Measurements from ENCODE around the gene CCL11. TPM values are rescaled to one million over a fixed set of nuclear protein-coding genes. Genes with fewer than 3 reads are reported as not detected.

CCL11 gene
- total and polyA plus RNA-seq, 2 experiments from 2014 or later, result not detected

DNA sequence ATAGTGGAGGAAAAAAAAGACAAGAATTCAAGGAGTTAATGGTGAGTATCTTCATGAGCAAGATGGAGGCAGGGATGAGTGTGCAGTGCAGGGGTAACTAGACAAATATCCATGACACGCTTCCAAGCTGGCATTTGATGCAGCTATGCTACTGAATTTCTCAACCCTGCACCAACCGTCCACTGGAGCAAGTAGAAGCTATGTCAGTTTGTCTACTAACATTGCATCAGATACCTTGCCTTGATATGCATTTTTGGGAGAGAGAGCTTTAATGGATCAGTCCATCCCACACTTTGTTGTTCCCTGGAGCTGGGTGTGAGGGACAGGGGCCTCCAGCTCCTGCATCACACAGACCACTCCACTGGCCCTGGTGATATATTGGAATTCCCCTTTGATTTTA is 16.4 kb downstream of the CCL11 start (continued):
- no peak for TF ChIP-seq POLR2AphosphoS5 (IDR thresholded peaks at IDR 0.05; ENCODE audit: low read depth)
- TF ChIP-seq ZNF114 (CRISPR knock-in tag; IDR thresholded peaks at IDR 0.05), result no peak
- TF ChIP-seq STAT1 (IDR thresholded peaks at IDR 0.05; ENCODE audit: unreplicated experiment), result no peak

GRCh38 chr17:34302636-34303035 is 17.1 kb downstream of the CCL11 start:
- Mint-ChIP-seq H3K9me3 (no peaks in the 10 kb centered on the region), H3K27me3 (ENCODE audit: insufficient read depth, low read depth, poor library complexity) (peaks cover 11% of the 10 kb centered on the region), H3K27ac (no peak overlapping the region), H3K4me1 (peaks cover 6% of the 10 kb centered on the region; the same call in 2 of the 3 replicates), H3K36me3 (ENCODE audit: low read depth) (no peaks in the 10 kb centered on the region), H3K4me3 (no peak overlapping the region)
- no peak for TF ChIP-seq CREB1 (CRISPR knock-in tag; IDR thresholded peaks at IDR 0.05; ENCODE audit: low read depth)
- no peak for TF ChIP-seq EZH2phosphoT487 (IDR thresholded peaks at IDR 0.05; ENCODE audit: unreplicated experiment)
- TF ChIP-seq CTCF (conservative IDR thresholded peaks at IDR 0.05; ENCODE audit: low read depth in 2 of 2), result no peak
- TF ChIP-seq EZH2 (IDR thresholded peaks at IDR 0.05; ENCODE audit: low read depth, unreplicated experiment), result no peak
- no peak for TF ChIP-seq NANOG (IDR thresholded peaks at IDR 0.05; ENCODE audit: borderline replicate concordance)
- no peak for TF ChIP-seq ZNF114 (CRISPR knock-in tag; IDR thresholded peaks at IDR 0.05)
- no peak for TF ChIP-seq ZNF331 (CRISPR knock-in tag; IDR thresholded peaks at IDR 0.05; ENCODE audit: low read depth)
- TF ChIP-seq POLR2AphosphoS5 (IDR thresholded peaks at IDR 0.05; ENCODE audit: low read depth), result no peak
- TF ChIP-seq, protein P1, sequence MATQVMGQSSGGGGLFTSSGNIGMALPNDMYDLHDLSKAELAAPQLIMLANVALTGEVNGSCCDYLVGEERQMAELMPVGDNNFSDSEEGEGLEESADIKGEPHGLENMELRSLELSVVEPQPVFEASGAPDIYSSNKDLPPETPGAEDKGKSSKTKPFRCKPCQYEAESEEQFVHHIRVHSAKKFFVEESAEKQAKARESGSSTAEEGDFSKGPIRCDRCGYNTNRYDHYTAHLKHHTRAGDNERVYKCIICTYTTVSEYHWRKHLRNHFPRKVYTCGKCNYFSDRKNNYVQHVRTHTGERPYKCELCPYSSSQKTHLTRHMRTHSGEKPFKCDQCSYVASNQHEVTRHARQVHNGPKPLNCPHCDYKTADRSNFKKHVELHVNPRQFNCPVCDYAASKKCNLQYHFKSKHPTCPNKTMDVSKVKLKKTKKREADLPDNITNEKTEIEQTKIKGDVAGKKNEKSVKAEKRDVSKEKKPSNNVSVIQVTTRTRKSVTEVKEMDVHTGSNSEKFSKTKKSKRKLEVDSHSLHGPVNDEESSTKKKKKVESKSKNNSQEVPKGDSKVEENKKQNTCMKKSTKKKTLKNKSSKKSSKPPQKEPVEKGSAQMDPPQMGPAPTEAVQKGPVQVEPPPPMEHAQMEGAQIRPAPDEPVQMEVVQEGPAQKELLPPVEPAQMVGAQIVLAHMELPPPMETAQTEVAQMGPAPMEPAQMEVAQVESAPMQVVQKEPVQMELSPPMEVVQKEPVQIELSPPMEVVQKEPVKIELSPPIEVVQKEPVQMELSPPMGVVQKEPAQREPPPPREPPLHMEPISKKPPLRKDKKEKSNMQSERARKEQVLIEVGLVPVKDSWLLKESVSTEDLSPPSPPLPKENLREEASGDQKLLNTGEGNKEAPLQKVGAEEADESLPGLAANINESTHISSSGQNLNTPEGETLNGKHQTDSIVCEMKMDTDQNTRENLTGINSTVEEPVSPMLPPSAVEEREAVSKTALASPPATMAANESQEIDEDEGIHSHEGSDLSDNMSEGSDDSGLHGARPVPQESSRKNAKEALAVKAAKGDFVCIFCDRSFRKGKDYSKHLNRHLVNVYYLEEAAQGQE (IDR thresholded peaks at IDR 0.05; ENCODE audit: unreplicated experiment), result no peak
- no peak for TF ChIP-seq STAT1 (IDR thresholded peaks at IDR 0.05; ENCODE audit: unreplicated experiment)
- no peak for TF ChIP-seq JUNB (IDR thresholded peaks at IDR 0.05; ENCODE audit: unreplicated experiment)
- TF ChIP-seq, protein P2, sequence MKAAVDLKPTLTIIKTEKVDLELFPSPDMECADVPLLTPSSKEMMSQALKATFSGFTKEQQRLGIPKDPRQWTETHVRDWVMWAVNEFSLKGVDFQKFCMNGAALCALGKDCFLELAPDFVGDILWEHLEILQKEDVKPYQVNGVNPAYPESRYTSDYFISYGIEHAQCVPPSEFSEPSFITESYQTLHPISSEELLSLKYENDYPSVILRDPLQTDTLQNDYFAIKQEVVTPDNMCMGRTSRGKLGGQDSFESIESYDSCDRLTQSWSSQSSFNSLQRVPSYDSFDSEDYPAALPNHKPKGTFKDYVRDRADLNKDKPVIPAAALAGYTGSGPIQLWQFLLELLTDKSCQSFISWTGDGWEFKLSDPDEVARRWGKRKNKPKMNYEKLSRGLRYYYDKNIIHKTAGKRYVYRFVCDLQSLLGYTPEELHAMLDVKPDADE (IDR thresholded peaks at IDR 0.05), result no peak
- TF ChIP-seq, protein P3, sequence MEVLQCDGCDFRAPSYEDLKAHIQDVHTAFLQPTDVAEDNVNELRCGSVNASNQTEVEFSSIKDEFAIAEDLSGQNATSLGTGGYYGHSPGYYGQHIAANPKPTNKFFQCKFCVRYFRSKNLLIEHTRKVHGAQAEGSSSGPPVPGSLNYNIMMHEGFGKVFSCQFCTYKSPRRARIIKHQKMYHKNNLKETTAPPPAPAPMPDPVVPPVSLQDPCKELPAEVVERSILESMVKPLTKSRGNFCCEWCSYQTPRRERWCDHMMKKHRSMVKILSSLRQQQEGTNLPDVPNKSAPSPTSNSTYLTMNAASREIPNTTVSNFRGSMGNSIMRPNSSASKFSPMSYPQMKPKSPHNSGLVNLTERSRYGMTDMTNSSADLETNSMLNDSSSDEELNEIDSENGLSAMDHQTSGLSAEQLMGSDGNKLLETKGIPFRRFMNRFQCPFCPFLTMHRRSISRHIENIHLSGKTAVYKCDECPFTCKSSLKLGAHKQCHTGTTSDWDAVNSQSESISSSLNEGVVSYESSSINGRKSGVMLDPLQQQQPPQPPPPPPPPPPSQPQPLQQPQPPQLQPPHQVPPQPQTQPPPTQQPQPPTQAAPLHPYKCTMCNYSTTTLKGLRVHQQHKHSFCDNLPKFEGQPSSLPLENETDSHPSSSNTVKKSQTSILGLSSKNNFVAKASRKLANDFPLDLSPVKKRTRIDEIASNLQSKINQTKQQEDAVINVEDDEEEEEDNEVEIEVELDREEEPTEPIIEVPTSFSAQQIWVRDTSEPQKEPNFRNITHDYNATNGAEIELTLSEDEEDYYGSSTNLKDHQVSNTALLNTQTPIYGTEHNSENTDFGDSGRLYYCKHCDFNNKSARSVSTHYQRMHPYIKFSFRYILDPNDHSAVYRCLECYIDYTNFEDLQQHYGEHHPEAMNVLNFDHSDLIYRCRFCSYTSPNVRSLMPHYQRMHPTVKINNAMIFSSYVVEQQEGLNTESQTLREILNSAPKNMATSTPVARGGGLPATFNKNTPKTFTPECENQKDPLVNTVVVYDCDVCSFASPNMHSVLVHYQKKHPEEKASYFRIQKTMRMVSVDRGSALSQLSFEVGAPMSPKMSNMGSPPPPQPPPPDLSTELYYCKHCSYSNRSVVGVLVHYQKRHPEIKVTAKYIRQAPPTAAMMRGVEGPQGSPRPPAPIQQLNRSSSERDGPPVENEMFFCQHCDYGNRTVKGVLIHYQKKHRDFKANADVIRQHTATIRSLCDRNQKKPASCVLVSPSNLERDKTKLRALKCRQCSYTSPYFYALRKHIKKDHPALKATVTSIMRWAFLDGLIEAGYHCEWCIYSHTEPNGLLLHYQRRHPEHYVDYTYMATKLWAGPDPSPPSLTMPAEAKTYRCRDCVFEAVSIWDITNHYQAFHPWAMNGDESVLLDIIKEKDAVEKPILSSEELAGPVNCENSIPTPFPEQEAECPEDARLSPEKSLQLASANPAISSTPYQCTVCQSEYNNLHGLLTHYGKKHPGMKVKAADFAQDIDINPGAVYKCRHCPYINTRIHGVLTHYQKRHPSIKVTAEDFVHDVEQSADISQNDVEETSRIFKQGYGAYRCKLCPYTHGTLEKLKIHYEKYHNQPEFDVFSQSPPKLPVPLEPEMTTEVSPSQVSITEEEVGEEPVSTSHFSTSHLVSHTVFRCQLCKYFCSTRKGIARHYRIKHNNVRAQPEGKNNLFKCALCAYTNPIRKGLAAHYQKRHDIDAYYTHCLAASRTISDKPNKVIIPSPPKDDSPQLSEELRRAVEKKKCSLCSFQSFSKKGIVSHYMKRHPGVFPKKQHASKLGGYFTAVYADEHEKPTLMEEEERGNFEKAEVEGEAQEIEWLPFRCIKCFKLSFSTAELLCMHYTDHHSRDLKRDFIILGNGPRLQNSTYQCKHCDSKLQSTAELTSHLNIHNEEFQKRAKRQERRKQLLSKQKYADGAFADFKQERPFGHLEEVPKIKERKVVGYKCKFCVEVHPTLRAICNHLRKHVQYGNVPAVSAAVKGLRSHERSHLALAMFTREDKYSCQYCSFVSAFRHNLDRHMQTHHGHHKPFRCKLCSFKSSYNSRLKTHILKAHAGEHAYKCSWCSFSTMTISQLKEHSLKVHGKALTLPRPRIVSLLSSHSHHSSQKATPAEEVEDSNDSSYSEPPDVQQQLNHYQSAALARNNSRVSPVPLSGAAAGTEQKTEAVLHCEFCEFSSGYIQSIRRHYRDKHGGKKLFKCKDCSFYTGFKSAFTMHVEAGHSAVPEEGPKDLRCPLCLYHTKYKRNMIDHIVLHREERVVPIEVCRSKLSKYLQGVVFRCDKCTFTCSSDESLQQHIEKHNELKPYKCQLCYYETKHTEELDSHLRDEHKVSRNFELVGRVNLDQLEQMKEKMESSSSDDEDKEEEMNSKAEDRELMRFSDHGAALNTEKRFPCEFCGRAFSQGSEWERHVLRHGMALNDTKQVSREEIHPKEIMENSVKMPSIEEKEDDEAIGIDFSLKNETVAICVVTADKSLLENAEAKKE (CRISPR knock-in tag; IDR thresholded peaks at IDR 0.05), result no peak
- no peaks in the 10 kb centered on the region for H4K20me1 ChIP-seq (replicated peaks; ENCODE audit: insufficient read depth)
- H2AFZ ChIP-seq, result no peak overlapping the region
- no peaks in the 10 kb centered on the region for H3F3A ChIP-seq (replicated peaks; ENCODE audit: low read depth)
- no peak overlapping the region for H3K4me3 ChIP-seq
- no peaks in the 10 kb centered on the region; the same call in 1 of the 2 replicates for H3K9me2 ChIP-seq (ENCODE audit: insufficient read depth)
- DNase-seq (ENCODE audit: low spot score) (no peak), ATAC-seq (no peak)
- no peak overlapping the region for H3K4me2 ChIP-seq
- H3K79me2 ChIP-seq (replicated peaks; ENCODE audit: insufficient read depth), result no peaks in the 10 kb centered on the region
- H3K27ac ChIP-seq (ENCODE audit: low read depth), result no peak overlapping the region
- peaks cover 5% of the 10 kb centered on the region; the same call in 1 of the 2 replicates for H3K4me1 ChIP-seq (ENCODE audit: insufficient read depth)
- H3K27me3 ChIP-seq (ENCODE audit: insufficient read depth), result peaks cover 4% of the 10 kb centered on the region; the same call in 1 of the 2 replicates
- no peaks in the 10 kb centered on the region for H3K36me3 ChIP-seq (ENCODE audit: insufficient read depth)
